Neural progenitor cell (in vitro differentiated cells): ENCODE data around the gene TAAR1. TPM values are rescaled to one million over a fixed set of nuclear protein-coding genes. Genes with fewer than 3 reads are reported as not detected.
"Not testable (repeated sequence)": the region's sequence is repeated elsewhere in the genome, so short reads cannot be mapped to it uniquely, and the experiment has no call there.

ENCODE experiments used
- DNase-seq: peaks from one replicate; pipeline ENCODE4 v3.0.0-alpha.2; 2016; ENCODE audit warnings: low spot score
- H2AFZ ChIP-seq: fragments of 200-600 bp; sonication (generic); replicated peaks from 2 replicates; pipeline ENCODE4 v1.6.1; 2016; ENCODE audit warnings: antibody characterized with exemption
- H3F3A ChIP-seq: fragments of 200-600 bp; sonication (generic); 2 replicates; pipeline ENCODE4 v1.6.1; 2016; ENCODE audit warnings: antibody characterized with exemption, low read depth
- H3K27ac ChIP-seq: fragments of 200-600 bp; sonication (generic); 2 replicates; pipeline ENCODE4 v1.5.1; 2016; ENCODE audit warnings: mild to moderate bottlenecking
- H3K27me3 ChIP-seq: fragments of 200-600 bp; sonication (generic); 2 replicates; pipeline ENCODE4 v1.6.1; 2016; ENCODE audit warnings: mild to moderate bottlenecking, moderate library complexity
- H3K36me3 ChIP-seq: fragments of 200-600 bp; sonication (generic); 2 replicates; pipeline ENCODE4 v1.5.1; 2016
- H3K4me1 ChIP-seq: fragments of 200-600 bp; sonication (generic); 2 replicates; pipeline ENCODE4 v1.6.1; 2016; ENCODE audit warnings: mixed run types
- H3K4me2 ChIP-seq: fragments of 200-600 bp; sonication (generic); 2 replicates; pipeline ENCODE4 v1.6.1; 2016
- H3K4me3 ChIP-seq: fragments of 200-600 bp; sonication (generic); 2 replicates; pipeline ENCODE4 v1.5.1; 2016
- H3K79me2 ChIP-seq: fragments of 200-600 bp; sonication (generic); 2 replicates; pipeline ENCODE4 v1.6.1; 2016; ENCODE audit warnings: low read depth
- H3K9ac ChIP-seq: fragments of 200-600 bp; sonication (generic); 2 replicates; pipeline ENCODE4 v1.6.1; 2016
- H3K9me3 ChIP-seq: fragments of 200-600 bp; sonication (generic); 2 replicates; pipeline ENCODE4 v1.5.1; 2016; ENCODE audit warnings: low read depth
- H4K20me1 ChIP-seq: fragments of 200-600 bp; sonication (generic); 2 replicates; pipeline ENCODE4 v1.6.1; 2016; ENCODE audit warnings: low read depth
- H3K27ac Mint-ChIP-seq: 3 replicates; pipeline ENCODE4 v1.8.0; 2021; ENCODE audit warnings: mixed read lengths
- H3K27me3 Mint-ChIP-seq: 2 replicates; pipeline ENCODE4 v1.8.0; 2022; ENCODE audit warnings: low read depth, mild to moderate bottlenecking, inconsistent platforms, moderate library complexity, mixed read lengths; ENCODE audit not compliant: insufficient read depth
- H3K36me3 Mint-ChIP-seq: 3 replicates; pipeline ENCODE4 v1.8.0; 2021; ENCODE audit warnings: mixed read lengths
- H3K4me1 Mint-ChIP-seq: 3 replicates; pipeline ENCODE4 v1.8.0; 2021; ENCODE audit warnings: mixed read lengths
- H3K4me3 Mint-ChIP-seq: 3 replicates; pipeline ENCODE4 v1.8.0; 2021; ENCODE audit warnings: mild to moderate bottlenecking, moderate library complexity, mixed read lengths
- H3K9me3 Mint-ChIP-seq: 3 replicates; pipeline ENCODE4 v1.8.0; 2020; ENCODE audit warnings: mixed read lengths
- EZH2 ChIP-seq: fragments of 200-600 bp; sonication (generic); IDR thresholded peaks from 2 replicates; pipeline ENCODE4 v1.6.1; 2017; ENCODE audit warnings: antibody characterized with exemption, mild to moderate bottlenecking, moderate library complexity
- EZH2phosphoT487 ChIP-seq: fragments of 200-600 bp; sonication (generic); IDR thresholded peaks from 2 replicates; pipeline ENCODE4 v1.6.1; 2017; ENCODE audit warnings: antibody characterized with exemption
- total RNA-seq: library from RNA; depleted of rRNA; stranded (reverse); fragments of >200 nt; gene quantifications from 2 replicates; pipeline ENCODE4 v1.2.3, GENCODE V29; 2015; ENCODE audit warnings: low replicate concordance
- TF ChIP-seq, protein P1 (sequence below): fragments of 200-600 bp; sonication (generic); IDR thresholded peaks from 2 replicates; pipeline ENCODE4 v1.5.1; 2017; ENCODE audit warnings: antibody characterized with exemption, mild to moderate bottlenecking

The TAAR1 gene
- total RNA-seq, 1 donor from 2014 or later, result not detected

DNA sequence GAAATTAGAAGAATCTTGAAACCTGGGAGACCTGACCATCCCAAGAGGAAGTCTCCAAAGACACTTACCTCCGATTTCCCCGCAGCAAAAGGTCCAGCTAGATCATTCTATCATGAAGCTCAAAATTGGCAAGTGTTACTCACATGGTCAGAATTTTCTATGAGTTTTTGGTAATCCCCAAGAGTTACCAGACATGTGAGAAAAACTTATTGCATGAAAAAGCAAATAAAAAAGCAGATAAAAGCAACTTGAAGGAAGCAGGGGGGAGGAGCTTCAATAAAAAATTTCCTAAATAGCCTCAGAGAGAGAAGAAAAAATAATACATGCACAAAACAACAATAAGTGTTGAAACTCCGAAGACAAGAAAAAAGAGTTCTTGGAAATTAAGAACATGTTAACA, 27.5 kb upstream of the TAAR1 start:
- Mint-ChIP-seq H3K36me3 (no peaks in the 10 kb centered on the region), H3K27ac (no peak overlapping the region), H3K9me3 (no peaks in the 10 kb centered on the region), H3K27me3 (peaks cover 2% of the 10 kb centered on the region), H3K4me1 (no peaks in the 10 kb centered on the region), H3K4me3 (no peak overlapping the region)
- Histone ChIP-seq H3K4me2 (no peak overlapping the region), H3K4me3 (no peak overlapping the region), H3K27ac (no peak overlapping the region), H3K9me3 (no peaks in the 10 kb centered on the region), H3K36me3 (no peaks in the 10 kb centered on the region), H4K20me1 (no peaks in the 10 kb centered on the region), H3K79me2 (no peaks in the 10 kb centered on the region), H2AFZ (no peak overlapping the region), H3F3A (no peaks in the 10 kb centered on the region), H3K9ac (no peak overlapping the region), H3K4me1 (no peaks in the 10 kb centered on the region), H3K27me3 (no peaks in the 10 kb centered on the region)
- TF ChIP-seq EZH2 (no peak), EZH2phosphoT487 (no peak)
- TF ChIP-seq, protein P1, sequence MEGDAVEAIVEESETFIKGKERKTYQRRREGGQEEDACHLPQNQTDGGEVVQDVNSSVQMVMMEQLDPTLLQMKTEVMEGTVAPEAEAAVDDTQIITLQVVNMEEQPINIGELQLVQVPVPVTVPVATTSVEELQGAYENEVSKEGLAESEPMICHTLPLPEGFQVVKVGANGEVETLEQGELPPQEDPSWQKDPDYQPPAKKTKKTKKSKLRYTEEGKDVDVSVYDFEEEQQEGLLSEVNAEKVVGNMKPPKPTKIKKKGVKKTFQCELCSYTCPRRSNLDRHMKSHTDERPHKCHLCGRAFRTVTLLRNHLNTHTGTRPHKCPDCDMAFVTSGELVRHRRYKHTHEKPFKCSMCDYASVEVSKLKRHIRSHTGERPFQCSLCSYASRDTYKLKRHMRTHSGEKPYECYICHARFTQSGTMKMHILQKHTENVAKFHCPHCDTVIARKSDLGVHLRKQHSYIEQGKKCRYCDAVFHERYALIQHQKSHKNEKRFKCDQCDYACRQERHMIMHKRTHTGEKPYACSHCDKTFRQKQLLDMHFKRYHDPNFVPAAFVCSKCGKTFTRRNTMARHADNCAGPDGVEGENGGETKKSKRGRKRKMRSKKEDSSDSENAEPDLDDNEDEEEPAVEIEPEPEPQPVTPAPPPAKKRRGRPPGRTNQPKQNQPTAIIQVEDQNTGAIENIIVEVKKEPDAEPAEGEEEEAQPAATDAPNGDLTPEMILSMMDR, result no peak
- DNase-seq, result no peak

DNA sequence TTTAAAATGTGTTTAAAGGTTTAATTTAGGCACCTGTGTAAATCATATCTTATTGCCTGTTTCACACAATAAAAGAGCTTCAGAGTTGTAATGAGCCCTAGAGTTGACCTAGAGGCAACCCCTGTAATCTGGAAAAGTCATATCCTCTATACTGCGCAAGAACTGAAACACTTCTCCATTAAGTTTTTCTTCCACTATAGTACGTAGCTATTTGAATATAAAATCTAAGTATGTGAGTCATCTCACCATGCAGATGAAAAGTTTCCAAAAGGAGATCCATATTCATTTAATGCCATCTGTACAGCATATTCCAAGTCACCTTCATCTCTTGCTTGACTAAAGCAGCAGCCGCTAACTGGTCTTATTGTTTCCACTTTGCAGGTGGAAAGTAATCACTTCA, 26.0 kb upstream of the TAAR1 start:
- H3K4me2 ChIP-seq, result no peak overlapping the region
- no peak overlapping the region for H3K9ac ChIP-seq
- DNase-seq, result no peak
- no peaks in the 10 kb centered on the region for H3K4me1 ChIP-seq
- no peaks in the 10 kb centered on the region for H3K36me3 Mint-ChIP-seq
- no peaks in the 10 kb centered on the region for H3K79me2 ChIP-seq
- no peak overlapping the region for H3K4me3 Mint-ChIP-seq
- H3K9me3 Mint-ChIP-seq, result no peaks in the 10 kb centered on the region
- H3K4me1 Mint-ChIP-seq, result no peaks in the 10 kb centered on the region
- H2AFZ ChIP-seq, result no peak overlapping the region
- H3K36me3 ChIP-seq, result no peaks in the 10 kb centered on the region
- H3K9me3 ChIP-seq, result no peaks in the 10 kb centered on the region
- TF ChIP-seq, protein P1, result no peak
- H3K4me3 ChIP-seq, result no peak overlapping the region
- no peaks in the 10 kb centered on the region for H3K27me3 ChIP-seq
- H3F3A ChIP-seq, result no peaks in the 10 kb centered on the region
- no peak overlapping the region for H3K27ac Mint-ChIP-seq
- H4K20me1 ChIP-seq, result no peaks in the 10 kb centered on the region
- H3K27me3 Mint-ChIP-seq, result peaks cover 2% of the 10 kb centered on the region
- no peak overlapping the region for H3K27ac ChIP-seq

DNA sequence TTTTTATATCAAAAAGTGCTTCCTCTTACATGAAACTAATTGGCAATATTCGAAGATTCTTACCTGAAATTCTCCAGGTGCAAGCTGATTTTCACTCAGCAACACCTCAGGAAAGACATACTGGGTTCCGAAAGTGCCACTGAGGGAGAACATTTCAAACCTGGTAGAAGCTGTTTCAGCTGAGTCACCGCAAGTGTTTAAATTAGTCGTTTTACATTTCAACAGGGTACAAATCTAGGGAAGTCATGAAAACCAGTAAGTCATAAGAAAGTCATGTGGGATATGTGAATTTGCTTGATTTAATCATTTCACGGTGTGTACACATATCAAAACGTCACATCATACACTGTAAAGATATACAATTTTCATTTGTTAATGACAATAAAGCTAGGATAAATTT, 25.3 kb upstream of the TAAR1 start:
- H3F3A ChIP-seq, result no peaks in the 10 kb centered on the region
- no peak overlapping the region for H3K9ac ChIP-seq
- TF ChIP-seq EZH2 (no peak), EZH2phosphoT487 (no peak)
- TF ChIP-seq, protein P1, result no peak
- no peak overlapping the region for H2AFZ ChIP-seq
- H3K4me2 ChIP-seq, result no peak overlapping the region
- Mint-ChIP-seq H3K4me3 (no peak overlapping the region), H3K4me1 (no peaks in the 10 kb centered on the region), H3K27me3 (peaks cover 2% of the 10 kb centered on the region), H3K27ac (no peak overlapping the region), H3K36me3 (no peaks in the 10 kb centered on the region), H3K9me3 (no peaks in the 10 kb centered on the region)
- no peaks in the 10 kb centered on the region for H3K27me3 ChIP-seq
- H3K9me3 ChIP-seq, result no peaks in the 10 kb centered on the region
- H3K4me3 ChIP-seq, result no peak overlapping the region
- DNase-seq, result no peak
- no peaks in the 10 kb centered on the region for H4K20me1 ChIP-seq
- H3K4me1 ChIP-seq, result no peaks in the 10 kb centered on the region
- no peaks in the 10 kb centered on the region for H3K36me3 ChIP-seq
- no peak overlapping the region for H3K27ac ChIP-seq
- no peaks in the 10 kb centered on the region for H3K79me2 ChIP-seq

DNA sequence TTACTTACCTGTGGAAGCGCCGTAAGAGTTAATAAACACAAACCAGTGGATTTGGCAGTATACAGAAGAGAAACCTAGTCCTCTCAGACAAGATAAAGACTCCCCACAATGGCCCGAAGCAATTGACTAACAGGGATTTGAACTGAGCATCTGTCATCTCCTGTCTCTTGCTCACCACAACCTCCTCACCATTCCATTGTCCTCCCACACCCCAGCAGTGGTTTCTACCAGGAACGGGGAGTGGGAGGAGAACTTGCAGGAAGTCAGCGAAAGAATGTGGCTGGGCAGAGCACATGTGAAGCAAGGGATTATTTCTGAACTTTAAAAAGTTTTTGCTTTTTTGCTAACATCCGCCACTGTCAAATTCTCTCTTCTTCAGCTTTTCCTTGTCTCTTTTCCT, 24.6 kb upstream of the TAAR1 start:
- Mint-ChIP-seq H3K4me3 (no peak overlapping the region), H3K36me3 (no peaks in the 10 kb centered on the region)
- H2AFZ ChIP-seq, result no peak overlapping the region

DNA sequence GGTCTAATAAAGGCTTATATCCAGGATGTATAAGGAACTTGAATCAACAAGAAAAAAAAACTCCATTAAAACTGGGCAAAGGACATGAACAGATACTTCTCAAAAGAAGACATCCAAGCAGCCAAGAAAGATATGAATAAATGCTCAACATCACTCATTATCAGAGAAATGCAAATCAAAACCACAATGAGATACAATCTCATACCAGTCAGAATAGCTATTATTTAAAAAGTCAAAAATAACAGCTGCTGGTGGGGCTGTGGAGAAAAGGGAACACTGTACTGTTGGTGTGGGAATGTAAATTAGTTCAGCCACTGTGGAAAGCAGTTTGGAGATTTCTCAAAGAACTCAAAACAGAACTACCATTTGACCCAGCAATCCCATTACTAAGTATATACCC, 20.1 kb upstream of the TAAR1 start:
- not testable (repeated sequence) for H3K36me3 ChIP-seq, H3K9me3 ChIP-seq, H2AFZ ChIP-seq, H3K4me1 Mint-ChIP-seq, H3K27me3 Mint-ChIP-seq, H3K27me3 ChIP-seq, H3K36me3 Mint-ChIP-seq, H3K9ac ChIP-seq, H3K4me2 ChIP-seq, H3K4me3 ChIP-seq, H3K4me3 Mint-ChIP-seq, H3K4me1 ChIP-seq, H3F3A ChIP-seq, H3K27ac ChIP-seq, H3K9me3 Mint-ChIP-seq, DNase-seq, H3K79me2 ChIP-seq, H3K27ac Mint-ChIP-seq, H4K20me1 ChIP-seq

More for the DNA sequence above, 24.6 kb upstream of the TAAR1 start:
- H3K27me3 ChIP-seq, result no peaks in the 10 kb centered on the region
- H3K4me1 Mint-ChIP-seq, result no peaks in the 10 kb centered on the region
- no peaks in the 10 kb centered on the region for H3K79me2 ChIP-seq
- H3K4me2 ChIP-seq, result no peak overlapping the region
- H3K9me3 Mint-ChIP-seq, result no peaks in the 10 kb centered on the region
- H3K36me3 ChIP-seq, result no peaks in the 10 kb centered on the region
- no peak overlapping the region for H3K4me3 ChIP-seq
- no peak for DNase-seq
- no peaks in the 10 kb centered on the region for H3K4me1 ChIP-seq
- H3K27me3 Mint-ChIP-seq, result peaks cover 2% of the 10 kb centered on the region
- no peaks in the 10 kb centered on the region for H3K9me3 ChIP-seq
- no peak overlapping the region for H3K9ac ChIP-seq
- TF ChIP-seq EZH2, result no peak
- no peak for TF ChIP-seq EZH2phosphoT487
- TF ChIP-seq, protein P1, result no peak
- no peaks in the 10 kb centered on the region for H3F3A ChIP-seq
- H3K27ac Mint-ChIP-seq, result no peak overlapping the region
- no peaks in the 10 kb centered on the region for H4K20me1 ChIP-seq
- no peak overlapping the region for H3K27ac ChIP-seq
